NCI-H146 treated with DMSO at 0.1 percent for 48 hours (cell line): ENCODE data around the gene EDC3.
"Not testable (repeated sequence)": the region's sequence is repeated elsewhere in the genome, so short reads cannot be mapped to it uniquely, and the experiment has no call there.

ENCODE experiments used
- DNase-seq: peaks from one replicate; lab custom pipeline; 2025; ENCODE audit not compliant: unreplicated experiment; lab: John Stamatoyannopoulos, UW

Gene EDC3

GRCh38 chr15:74710319-74711094 lies 14.7 kb upstream of the EDC3 start:
- DNase-seq, result no peak

GRCh38 chr15:74709892-74710291 lies 14.1 kb upstream of the EDC3 start:
- no peak for DNase-seq

- DNase-seq, result no peak
These were observed 13.2 kb upstream of the EDC3 start for GRCh38 chr15:74709011-74709410.

GRCh38 chr15:74696808-74697207 lies 984 bp upstream of the EDC3 start:
- DNase-seq, result no peak

GRCh38 chr15:74696398-74696729 lies 540 bp upstream of the EDC3 start:
- no peak for DNase-seq

GRCh38 chr15:74692327-74692726 lies 3.5 kb downstream of the EDC3 start:
- DNase-seq, result no peak

- no peak for DNase-seq
These were observed 12.1 kb downstream of the EDC3 start for GRCh38 chr15:74683758-74684157.

- no peak for DNase-seq
These were observed 12.9 kb downstream of the EDC3 start for GRCh38 chr15:74682954-74683353.

GRCh38 chr15:74680456-74680855 lies 15.4 kb downstream of the EDC3 start:
- DNase-seq, result no peak

GRCh38 chr15:74676801-74677200 lies 19.0 kb downstream of the EDC3 start:
- DNase-seq, result no peak

GRCh38 chr15:74674161-74674560 lies 21.7 kb downstream of the EDC3 start:
- no peak for DNase-seq

- DNase-seq, result no peak
These were observed 26.2 kb downstream of the EDC3 start for GRCh38 chr15:74669627-74670026.

GRCh38 chr15:74667975-74668374 lies 27.8 kb downstream of the EDC3 start:
- DNase-seq, result no peak

GRCh38 chr15:74664670-74665069 lies 31.2 kb downstream of the EDC3 start:
- DNase-seq, result no peak

- DNase-seq, result no peak
These were observed 31.7 kb downstream of the EDC3 start for GRCh38 chr15:74664028-74664616.

GRCh38 chr15:74663303-74664027 lies 32.4 kb downstream of the EDC3 start:
- DNase-seq, result no peak

GRCh38 chr15:74662064-74662860 lies 33.6 kb downstream of the EDC3 start:
- no peak for DNase-seq

GRCh38 chr15:74661280-74661679 lies 34.5 kb downstream of the EDC3 start:
- not testable (repeated sequence) for DNase-seq

- DNase-seq, result no peak
These were observed 38.0 kb downstream of the EDC3 start for GRCh38 chr15:74657846-74658245.

GRCh38 chr15:74656935-74657535 lies 38.8 kb downstream of the EDC3 start:
- no peak for DNase-seq

GRCh38 chr15:74655424-74655823 lies 40.4 kb downstream of the EDC3 start:
- no peak for DNase-seq
